Stimulated activated CD8-positive, alpha-beta memory T cell treated with anti-CD3 and anti-CD28 coated beads, Interleukin-4, amount 100 ng/mL, for 1 hour (primary cell): ENCODE results near the gene TWF2.

Experiments used
- DNase-seq, 2 donors: peaks; one replicate each; pipeline ENCODE4 v3.0.0-alpha.2; 2020; ENCODE audit warnings: low read depth in 2 of 2, low spot score in 1 of 2

The TWF2 gene

GRCh38 chr3:52204337-52205073 is 34.5 kb downstream of the TWF2 start:
- no peak for DNase-seq

DNA sequence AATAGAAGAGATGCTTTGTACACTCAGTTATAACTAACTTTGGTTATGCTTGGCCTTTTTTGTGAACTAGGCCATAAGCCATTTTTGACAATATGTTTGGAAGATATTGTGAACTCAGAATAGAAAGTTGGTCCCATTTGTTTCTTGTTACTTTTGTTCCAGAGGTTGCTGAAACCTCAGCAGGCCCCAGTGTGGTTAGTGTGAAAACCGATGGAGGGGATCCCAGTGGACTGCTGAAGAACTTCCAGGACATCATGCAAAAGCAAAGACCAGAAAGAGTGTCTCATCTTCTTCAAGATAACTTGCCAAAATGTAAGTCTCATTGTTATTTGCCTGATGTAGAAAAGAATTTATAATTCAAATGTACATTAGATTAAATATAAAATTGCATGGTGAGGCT is 35.3 kb downstream of the TWF2 start:
- no peak for DNase-seq

GRCh38 chr3:52202384-52203077 is 36.4 kb downstream of the TWF2 start:
- DNase-seq = no peak

- no peak for DNase-seq
Observed at GRCh38 chr3:52200981-52201679, 37.8 kb downstream of the TWF2 start.

- no peak for DNase-seq
Observed at GRCh38 chr3:52198643-52199608, 40.0 kb downstream of the TWF2 start.

GRCh38 chr3:52197842-52198625 is 40.9 kb downstream of the TWF2 start, which contains the start of gene ALAS1:
ALAS1 (plus strand) TSS chr3:52198160; CDS start chr3:52199242, 1,082 bp downstream.
- DNase-seq = peak; percentile 87 to 90

DNA sequence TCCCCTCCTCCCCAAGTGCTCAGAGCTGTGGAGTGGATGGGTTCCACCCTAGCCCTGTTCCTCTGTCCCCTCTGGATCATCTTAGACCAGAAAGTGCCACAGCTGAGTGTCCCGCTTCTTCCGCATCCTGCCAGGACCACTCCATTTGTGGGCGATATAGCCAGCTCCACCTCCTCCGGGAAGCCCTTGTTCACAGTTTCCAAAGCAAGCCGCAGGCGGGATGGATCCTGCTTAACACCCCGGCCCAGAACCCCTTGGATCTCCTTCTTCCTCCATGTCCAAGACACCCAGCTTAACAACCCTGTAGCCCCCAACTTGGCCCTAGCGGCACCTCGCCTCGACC is 41.5 kb downstream of the TWF2 start:
- no peak for DNase-seq

- no peak for DNase-seq
Observed at GRCh38 chr3:52196977-52197376, 42.0 kb downstream of the TWF2 start.

DNA sequence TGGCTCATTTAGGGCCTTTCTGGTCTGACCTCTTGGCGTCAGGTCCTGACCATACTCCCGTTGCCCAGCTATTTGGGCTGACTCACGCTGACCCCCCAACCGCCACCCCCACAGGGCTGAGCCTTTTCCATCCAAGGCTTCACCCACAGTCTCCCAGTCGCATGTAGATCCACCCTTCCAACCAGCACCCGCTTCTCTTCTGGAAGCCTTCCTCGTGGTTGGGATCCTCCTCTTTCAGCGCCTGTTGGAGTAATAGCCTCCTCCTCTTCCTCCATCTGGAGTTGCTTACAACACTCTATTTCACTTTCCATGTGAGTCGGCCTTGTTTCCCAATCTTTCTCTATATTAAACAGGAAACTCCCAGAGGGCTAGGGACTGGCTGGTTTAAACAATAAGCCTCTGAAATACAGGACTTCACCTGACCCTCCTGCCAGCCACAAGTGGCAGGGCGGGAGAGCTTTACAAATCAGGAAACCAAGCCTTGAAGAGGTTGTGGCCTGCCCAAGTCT is 43.1 kb downstream of the TWF2 start:
- no peak for DNase-seq

DNA sequence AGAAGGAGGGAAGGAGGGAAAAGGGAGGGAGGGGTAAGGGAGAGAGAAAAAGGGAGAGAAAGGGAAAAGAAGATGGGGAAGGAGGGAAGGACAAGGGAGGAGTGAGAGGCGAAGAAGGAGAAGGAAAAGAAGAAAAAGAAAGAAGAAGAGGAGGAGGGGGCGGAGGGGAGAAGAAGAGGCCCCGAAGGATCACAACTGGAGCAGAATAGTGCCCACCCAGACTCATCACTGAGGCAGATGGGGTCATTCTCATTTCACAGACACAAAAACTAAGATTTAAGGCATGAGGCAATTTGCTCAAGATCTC is 43.7 kb downstream of the TWF2 start:
- no peak for DNase-seq

GRCh38 chr3:52194485-52195290 is 44.3 kb downstream of the TWF2 start:
- DNase-seq = no peak

DNA sequence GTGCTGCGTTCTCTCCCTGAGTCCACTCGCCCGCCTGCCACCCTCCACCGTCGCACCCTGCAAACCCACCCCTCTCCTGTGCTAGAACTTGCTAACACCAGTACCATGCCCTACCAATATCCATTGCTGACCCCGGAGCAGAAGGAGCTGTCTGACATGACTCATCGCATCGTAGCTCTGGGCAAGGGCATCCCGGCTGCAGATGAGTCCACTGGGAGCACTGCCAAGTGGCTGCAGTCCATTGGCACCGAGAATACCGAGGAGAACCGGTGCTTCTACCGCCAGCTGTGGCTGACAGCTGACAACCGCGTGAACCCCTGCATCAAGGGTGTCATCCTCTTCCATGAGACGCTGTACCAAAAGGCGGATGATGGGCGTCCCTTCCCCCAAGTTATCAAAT is 45.9 kb downstream of the TWF2 start:
- DNase-seq = no peak

- DNase-seq = no peak
Observed at GRCh38 chr3:52191663-52192062, 47.3 kb downstream of the TWF2 start.

- DNase-seq = no peak
Observed at GRCh38 chr3:52190294-52191074, 48.5 kb downstream of the TWF2 start.

DNA sequence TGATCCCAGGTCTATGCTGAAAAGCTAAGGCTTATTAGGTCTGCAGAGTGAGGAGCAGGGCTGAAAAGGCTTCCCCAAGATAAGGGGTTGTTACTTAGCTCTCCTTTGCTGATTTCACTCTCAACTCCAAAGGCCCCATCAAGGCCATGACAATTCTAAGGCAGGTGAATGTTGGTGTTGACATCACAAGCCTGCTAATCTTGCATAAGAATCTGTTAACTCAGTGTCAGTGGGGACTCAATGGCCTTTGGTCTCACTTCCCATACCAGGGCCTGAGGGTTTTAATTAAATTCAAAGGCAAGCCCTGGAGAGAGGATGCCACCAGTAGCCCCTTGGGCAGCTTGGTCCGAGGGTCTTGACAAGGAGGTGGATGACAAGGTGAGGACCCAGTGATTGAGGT is 50.4 kb downstream of the TWF2 start:
- no peak for DNase-seq

DNA sequence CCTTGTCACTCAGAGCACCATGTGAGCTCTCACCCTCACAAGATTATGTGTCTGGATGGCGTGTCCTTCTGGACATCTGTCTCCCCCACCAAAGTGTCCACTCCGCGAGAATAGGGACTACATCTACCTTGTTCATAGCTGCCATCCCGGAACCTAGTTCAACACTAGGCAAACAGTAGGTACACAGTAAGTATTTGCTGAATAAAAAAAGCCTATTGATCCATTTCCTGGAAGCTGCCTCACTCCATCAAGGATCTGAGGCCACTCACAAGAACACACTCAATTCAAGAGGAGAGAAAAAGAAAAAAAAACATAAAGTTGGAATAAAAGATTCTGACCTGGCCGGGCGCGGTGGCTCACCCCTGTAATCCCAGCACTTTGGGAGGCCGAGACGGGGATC is 52.2 kb downstream of the TWF2 start:
- DNase-seq = no peak

- DNase-seq = no peak
Observed at GRCh38 chr3:52185837-52186236, 53.1 kb downstream of the TWF2 start.

DNA sequence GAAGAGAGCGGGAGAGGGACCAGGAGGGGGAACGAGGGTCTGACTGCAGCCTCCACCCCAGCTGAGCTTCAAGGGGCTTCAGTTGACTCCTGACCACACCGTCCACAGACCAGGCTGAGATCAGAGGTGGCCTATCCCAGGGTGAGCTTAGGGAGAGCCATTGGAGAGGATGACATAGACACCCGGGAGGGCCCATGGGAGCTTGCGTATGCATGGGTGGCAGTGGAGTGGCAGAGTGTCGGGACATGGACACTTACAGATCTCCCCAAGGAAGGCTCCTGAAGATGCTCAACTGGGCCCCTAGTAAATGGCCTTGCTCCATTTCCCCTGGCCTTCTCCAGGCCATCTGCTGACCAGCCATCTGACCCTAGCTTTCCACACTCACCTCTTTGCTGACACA is 53.6 kb downstream of the TWF2 start:
- DNase-seq = no peak

DNA sequence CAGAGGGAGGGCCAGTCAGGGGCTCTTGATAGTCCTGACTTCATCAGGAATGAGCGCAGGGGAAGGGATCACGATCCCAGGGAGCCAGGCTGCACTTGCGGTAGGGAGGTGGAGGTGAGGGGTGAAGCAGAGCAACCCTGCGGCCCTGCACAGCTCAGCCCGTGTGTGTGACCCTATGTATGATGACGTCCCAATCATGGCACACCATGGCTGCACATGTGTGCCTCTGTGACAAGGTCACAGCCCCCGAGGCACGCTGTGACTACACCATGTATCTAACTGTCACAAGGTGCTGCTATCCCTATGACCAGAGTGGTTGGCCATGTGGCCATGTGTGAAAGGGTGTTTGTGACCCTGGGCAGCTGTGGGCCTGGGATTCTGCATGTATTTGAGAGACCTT is 54.3 kb downstream of the TWF2 start:
- DNase-seq = no peak
